Fibroblast of lung (primary cell): ENCODE results near the gene RGS8. TPM values are rescaled to one million over a fixed set of nuclear protein-coding genes. Genes with fewer than 3 reads are reported as not detected.

Source experiments
- DNase-seq, 2 donors: peaks; one replicate each; pipeline versions ENCODE4 v3.0.0 to v3.0.0-alpha.2; 2010; ENCODE audit warnings: low read depth in 2 of 2
- H2AFZ ChIP-seq: 2 replicates; pipeline ENCODE4 v1.5.1; 2012; ENCODE audit warnings: low read length, control low read depth, inconsistent platforms
- H3K27ac ChIP-seq: 2 replicates; pipeline ENCODE4 v1.5.1; 2011; ENCODE audit warnings: low read length, control low read depth; ENCODE audit not compliant: insufficient read depth
- H3K27me3 ChIP-seq: 2 replicates; pipeline ENCODE4 v1.5.1; 2011; ENCODE audit warnings: mild to moderate bottlenecking, low read length; ENCODE audit not compliant: control insufficient read depth, insufficient read depth
- H3K36me3 ChIP-seq: 2 replicates; pipeline ENCODE4 v1.5.1; 2011; ENCODE audit warnings: low read length; ENCODE audit not compliant: control insufficient read depth, insufficient read depth
- H3K4me1 ChIP-seq: 2 replicates; pipeline ENCODE4 v1.5.1; 2011; ENCODE audit warnings: low read length; ENCODE audit not compliant: control insufficient read depth, insufficient read depth; ENCODE audit errors: extremely low read depth
- H3K4me2 ChIP-seq: 2 replicates; pipeline ENCODE4 v1.5.1; 2011; ENCODE audit warnings: low read length, control low read depth; ENCODE audit not compliant: insufficient read depth; ENCODE audit errors: extremely low read depth
- H3K4me3 ChIP-seq, 4 experiments: fragments of 200-600 bp in 1 of 4; sonication (generic) in 1 of 4; replicated peaks in 1 of 4; 2 replicates each; pipeline ENCODE4 v1.5.1; 2011 to 2016; ENCODE audit warnings: low read length in 4 of 4, low read depth in 3 of 4, mild to moderate bottlenecking in 3 of 4, control low read depth in 2 of 4, inconsistent platforms in 1 of 4, mixed read lengths in 1 of 4; ENCODE audit not compliant: insufficient read depth in 1 of 4; ENCODE audit errors: control extremely low read depth in 1 of 4
- H3K79me2 ChIP-seq: 2 replicates; pipeline ENCODE4 v1.5.1; 2012; ENCODE audit warnings: mild to moderate bottlenecking, low read length, inconsistent platforms; ENCODE audit not compliant: control insufficient read depth, insufficient read depth
- H3K9ac ChIP-seq: 2 replicates; pipeline ENCODE4 v1.5.1; 2011; ENCODE audit warnings: mild to moderate bottlenecking, low read length, control low read depth; ENCODE audit not compliant: insufficient read depth
- H3K9me3 ChIP-seq: 2 replicates; pipeline ENCODE4 v1.5.1; 2012; ENCODE audit warnings: low read depth, low read length; ENCODE audit not compliant: control insufficient read depth, insufficient read depth
- H4K20me1 ChIP-seq: 2 replicates; pipeline ENCODE4 v1.5.1; 2011; ENCODE audit warnings: low read length; ENCODE audit not compliant: control insufficient read depth, insufficient read depth; ENCODE audit errors: extremely low read depth
- EZH2 ChIP-seq: IDR thresholded peaks from 2 replicates; pipeline ENCODE4 v1.5.1; 2012; ENCODE audit warnings: low read length, control low read depth, mild to moderate bottlenecking; ENCODE audit errors: missing control alignments
- polyA plus RNA-seq, 2 donors: library from polyadenylated mRNA; depleted of rRNA in 1 of 2; stranded (reverse) in 1 of 2; unstranded in 1 of 2; fragments of >200 nt; gene quantifications; 2 replicates each; pipeline ENCODE4 v1.2.1, GENCODE V29; 2011 to 2012; ENCODE audit warnings: missing spikeins in 1 of 2
- total RNA-seq: library from RNA; depleted of rRNA; stranded (reverse); fragments of >200 nt; gene quantifications from 2 replicates; pipeline ENCODE4 v1.2.1, GENCODE V29; 2014
- TF ChIP-seq, protein P1 (sequence below), 2 donors: IDR thresholded peaks in 1 of 2; conservative IDR thresholded peaks in 1 of 2; 1 replicate in 1 of 2; 2 replicates in 1 of 2; pipeline ENCODE4 v1.5.1; 2011 to 2012; ENCODE audit warnings: low read length in 2 of 2, control low read depth in 1 of 2, inconsistent platforms in 1 of 2, low read depth in 1 of 2, mild to moderate bottlenecking in 1 of 2

The RGS8 gene
- total and polyA plus RNA-seq, 2 donors (not counting 1 experiment from before 2014, with no cell fraction given) = not detected

GRCh38 chr1:182718311-182718710 is 33.9 kb upstream of the RGS8 start:
- Histone ChIP-seq H3K36me3 (no peaks in the 10 kb centered on the region), H3K9me3 (no peaks in the 10 kb centered on the region)
- no peak for TF ChIP-seq EZH2
- TF ChIP-seq, protein P1, sequence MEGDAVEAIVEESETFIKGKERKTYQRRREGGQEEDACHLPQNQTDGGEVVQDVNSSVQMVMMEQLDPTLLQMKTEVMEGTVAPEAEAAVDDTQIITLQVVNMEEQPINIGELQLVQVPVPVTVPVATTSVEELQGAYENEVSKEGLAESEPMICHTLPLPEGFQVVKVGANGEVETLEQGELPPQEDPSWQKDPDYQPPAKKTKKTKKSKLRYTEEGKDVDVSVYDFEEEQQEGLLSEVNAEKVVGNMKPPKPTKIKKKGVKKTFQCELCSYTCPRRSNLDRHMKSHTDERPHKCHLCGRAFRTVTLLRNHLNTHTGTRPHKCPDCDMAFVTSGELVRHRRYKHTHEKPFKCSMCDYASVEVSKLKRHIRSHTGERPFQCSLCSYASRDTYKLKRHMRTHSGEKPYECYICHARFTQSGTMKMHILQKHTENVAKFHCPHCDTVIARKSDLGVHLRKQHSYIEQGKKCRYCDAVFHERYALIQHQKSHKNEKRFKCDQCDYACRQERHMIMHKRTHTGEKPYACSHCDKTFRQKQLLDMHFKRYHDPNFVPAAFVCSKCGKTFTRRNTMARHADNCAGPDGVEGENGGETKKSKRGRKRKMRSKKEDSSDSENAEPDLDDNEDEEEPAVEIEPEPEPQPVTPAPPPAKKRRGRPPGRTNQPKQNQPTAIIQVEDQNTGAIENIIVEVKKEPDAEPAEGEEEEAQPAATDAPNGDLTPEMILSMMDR (conservative IDR thresholded peaks at IDR 0.05 in 1 of 2, IDR thresholded peaks at IDR 0.05 in 1 of 2; ENCODE audit: low read depth in 1 of 2, low read length in 2 of 2) = no peak

DNA sequence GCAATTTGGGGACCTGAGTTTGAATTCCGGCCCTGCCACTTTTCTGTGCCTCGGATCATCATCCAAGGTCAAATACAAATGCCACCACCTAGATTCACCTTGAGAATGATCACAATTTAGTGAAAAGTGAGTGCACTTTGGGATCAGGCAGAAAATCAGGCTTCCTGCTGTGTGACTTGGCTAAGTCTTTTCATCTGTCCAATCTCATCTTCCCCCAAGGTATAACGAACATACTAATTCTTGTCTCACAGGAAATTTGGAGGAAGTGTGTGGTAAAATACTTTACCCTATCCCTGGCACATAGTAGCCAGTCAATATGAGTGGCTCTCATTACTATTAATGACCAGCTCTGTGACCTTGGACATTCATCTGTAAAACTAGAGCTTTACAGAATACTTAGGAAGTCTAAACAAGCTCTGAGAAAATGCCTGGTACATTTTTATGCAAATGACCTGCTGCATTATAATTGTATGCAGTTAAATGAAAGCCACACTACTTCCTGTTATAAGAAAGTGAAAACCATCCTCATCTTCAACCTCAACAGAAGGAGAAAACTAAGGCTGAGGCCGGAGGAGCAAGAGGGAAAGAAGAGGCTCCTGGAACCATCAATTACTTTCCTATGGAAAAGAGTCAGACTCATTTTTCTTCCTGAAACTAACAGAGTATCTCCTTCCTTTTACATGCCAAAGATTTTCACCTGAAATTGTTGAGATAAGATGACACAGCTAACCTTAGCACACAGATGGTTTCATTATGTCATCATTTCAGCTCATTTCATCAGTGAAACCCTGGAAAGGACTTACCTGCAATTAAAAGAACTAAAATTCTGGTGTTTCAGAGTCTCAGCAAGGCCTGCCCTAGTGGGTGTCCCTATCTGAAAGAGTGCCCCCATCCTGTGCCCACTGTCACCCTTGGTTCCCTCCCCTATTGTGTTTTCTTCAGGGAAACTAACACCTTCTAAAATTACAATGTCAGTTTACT is 32.6 kb upstream of the RGS8 start:
- no peak for TF ChIP-seq EZH2
- TF ChIP-seq, protein P1 (conservative IDR thresholded peaks at IDR 0.05 in 1 of 2, IDR thresholded peaks at IDR 0.05 in 1 of 2; ENCODE audit: low read depth in 1 of 2, low read length in 2 of 2) = no peak
- DNase-seq = no peak

More at GRCh38 chr1:182718311-182718710, 33.9 kb upstream of the RGS8 start:
- Histone ChIP-seq H3K27ac (no peak overlapping the region), H4K20me1 (no peaks in the 10 kb centered on the region), H3K79me2 (no peaks in the 10 kb centered on the region), H3K4me2 (no peak overlapping the region), H3K4me1 (no peaks in the 10 kb centered on the region), H3K9ac (no peak overlapping the region), H3K27me3 (no peaks in the 10 kb centered on the region), H3K4me3 (no peak overlapping the region), H2AFZ (no peak overlapping the region)
- DNase-seq = no peak

DNA sequence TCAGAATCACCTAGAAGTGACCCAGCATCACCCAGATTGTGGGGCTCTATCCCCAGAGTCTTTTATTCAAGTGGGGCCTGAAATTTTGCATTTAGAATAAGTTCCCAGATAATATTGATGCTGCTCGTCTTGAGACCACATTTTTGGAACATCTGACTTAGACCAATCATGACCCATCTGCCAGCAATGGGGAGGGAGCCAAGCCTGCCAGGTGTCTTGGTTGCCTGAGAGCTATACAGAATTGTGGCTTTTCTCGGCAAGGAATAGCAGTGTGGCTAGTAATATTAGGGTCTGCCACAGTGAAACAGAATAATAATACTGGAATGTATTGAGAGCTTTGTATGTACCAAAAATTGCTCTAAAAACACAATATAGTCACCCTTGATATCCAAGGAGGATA is 31.1 kb upstream of the RGS8 start:
- DNase-seq = no peak
- H3K4me1 ChIP-seq = no peaks in the 10 kb centered on the region
- no peak overlapping the region for H3K4me2 ChIP-seq
- no peaks in the 10 kb centered on the region for H4K20me1 ChIP-seq
- no peaks in the 10 kb centered on the region for H3K79me2 ChIP-seq
- H3K9me3 ChIP-seq = no peaks in the 10 kb centered on the region
- H3K27ac ChIP-seq = no peak overlapping the region
- H3K4me3 ChIP-seq = no peak overlapping the region
- H3K9ac ChIP-seq = no peak overlapping the region
- TF ChIP-seq, protein P1 (conservative IDR thresholded peaks at IDR 0.05 in 1 of 2, IDR thresholded peaks at IDR 0.05 in 1 of 2; ENCODE audit: low read depth in 1 of 2, low read length in 2 of 2) = no peak
- no peak for TF ChIP-seq EZH2
- no peaks in the 10 kb centered on the region for H3K27me3 ChIP-seq
- no peak overlapping the region for H2AFZ ChIP-seq
- H3K36me3 ChIP-seq = no peaks in the 10 kb centered on the region

More for the DNA sequence above, 32.6 kb upstream of the RGS8 start:
- Histone ChIP-seq H3K4me3 (no peak overlapping the region), H3K79me2 (no peaks in the 10 kb centered on the region), H3K4me2 (no peak overlapping the region), H2AFZ (no peak overlapping the region), H3K4me1 (no peaks in the 10 kb centered on the region), H3K36me3 (no peaks in the 10 kb centered on the region), H4K20me1 (no peaks in the 10 kb centered on the region), H3K27me3 (no peaks in the 10 kb centered on the region), H3K27ac (no peak overlapping the region), H3K9ac (no peak overlapping the region), H3K9me3 (no peaks in the 10 kb centered on the region)
